HK-2 (cell line): ENCODE results near the gene GYPC.
"Not testable (repeated sequence)": the region's sequence is repeated elsewhere in the genome, so short reads cannot be mapped to it uniquely, and the experiment has no call there.

ENCODE experiments used
- DNase-seq: peaks from one replicate; pipeline ENCODE4 v3.0.0-alpha.2; 2018; ENCODE audit not compliant: unreplicated experiment

Gene GYPC

GRCh38 chr2:126699018-126699417 is 43.1 kb downstream of the GYPC start:
- DNase-seq: no peak

GRCh38 chr2:126699716-126700581 is 44.0 kb downstream of the GYPC start:
- no peak for DNase-seq

- DNase-seq: no peak
Measured at GRCh38 chr2:126700677-126701076, 44.7 kb downstream of the GYPC start.

- DNase-seq: no peak
Measured at GRCh38 chr2:126703311-126703710, 47.4 kb downstream of the GYPC start.

GRCh38 chr2:126704434-126705160 is 48.6 kb downstream of the GYPC start:
- no peak for DNase-seq

- DNase-seq: no peak
Measured at GRCh38 chr2:126707191-126707590, 51.2 kb downstream of the GYPC start.

GRCh38 chr2:126707941-126708340 is 52.0 kb downstream of the GYPC start:
- no peak for DNase-seq

- no peak for DNase-seq
Measured at GRCh38 chr2:126714191-126714965, 58.4 kb downstream of the GYPC start.

GRCh38 chr2:126715111-126715510 is 59.2 kb downstream of the GYPC start:
- DNase-seq: no peak

- DNase-seq: no peak
Measured at GRCh38 chr2:126715576-126716406, 59.8 kb downstream of the GYPC start.

GRCh38 chr2:126717277-126717676 is 61.3 kb downstream of the GYPC start:
- not testable (repeated sequence) for DNase-seq

GRCh38 chr2:126717928-126718327 is 62.0 kb downstream of the GYPC start:
- no peak for DNase-seq

GRCh38 chr2:126719191-126719832 is 63.4 kb downstream of the GYPC start:
- no peak for DNase-seq

- DNase-seq: no peak
Measured at GRCh38 chr2:126719833-126720351, 63.9 kb downstream of the GYPC start.

- peak; percentile 7 for DNase-seq
Measured at GRCh38 chr2:126720638-126721037, 64.7 kb downstream of the GYPC start.

- no peak for DNase-seq
Measured at GRCh38 chr2:126722081-126722480, 66.1 kb downstream of the GYPC start.

- no peak for DNase-seq
Measured at GRCh38 chr2:126722546-126722945, 66.6 kb downstream of the GYPC start.

- DNase-seq: no peak
Measured at GRCh38 chr2:126723281-126723815, 67.4 kb downstream of the GYPC start.

- DNase-seq: no peak
Measured at GRCh38 chr2:126725580-126725979, 69.6 kb downstream of the GYPC start.

- DNase-seq: no peak
Measured at GRCh38 chr2:126729896-126730295, 73.9 kb downstream of the GYPC start.
